Heart left ventricle (tissue), 13 donors: ENCODE data around the gene NXPE4.

Source experiments
- POLR2A ChIP-seq, 2 donors: fragments of 450-650 bp; IDR thresholded peaks; one replicate each; pipeline ENCODE4 v1.6.1; 2017; ENCODE audit warnings: antibody characterized with exemption in 2 of 2, mild to moderate bottlenecking in 2 of 2, moderate library complexity in 2 of 2
- TF ChIP-seq, protein P1 (sequence below), 12 donors: fragments of 200-600 bp; sonication (generic) in 4 of 12; IDR thresholded peaks; one replicate each; pipeline versions ENCODE4 v1.5.0 to v1.8.0; 2018 to 2022; ENCODE audit warnings: antibody characterized with exemption in 12 of 12, mild to moderate bottlenecking in 5 of 12
- donor health status: ischemic (EF 13 %, LVEDD 7.1; RV severe dilation, severe dysfunction).
- donor health status: DM: no; HTN: yes; CAD: no.
- donor health status: DM: no; HTN: no; CAD: no.
- donor health status: ischemic (EF 25% LVEDD 6.9; RV normal size, moderate dysfunction).
- donor health status: ischemic (EF 25% LVEDD 5.7; RV mildly dilated, moderate dysfunction).
- donor health status: ischemic (EF 35%, LVEDD 5.7; RV mildly dilated, moderate dysfunction).
- donor health status: nonischemic (EF 11% LVEDD 7.7; RV severe dilation, severe dysfunction).
- donor health status: DM: yes; HTN: yes; CAD: no.
- donor health status: PGD.
- donor health status: ischemic (EF 29% LVEDD 5.4; RV normal size, mild dysfunction).
- donor health status: nonischemic (EF 23%, LVEDD 6.1; RV moderate dilation, normal function).

DNA sequence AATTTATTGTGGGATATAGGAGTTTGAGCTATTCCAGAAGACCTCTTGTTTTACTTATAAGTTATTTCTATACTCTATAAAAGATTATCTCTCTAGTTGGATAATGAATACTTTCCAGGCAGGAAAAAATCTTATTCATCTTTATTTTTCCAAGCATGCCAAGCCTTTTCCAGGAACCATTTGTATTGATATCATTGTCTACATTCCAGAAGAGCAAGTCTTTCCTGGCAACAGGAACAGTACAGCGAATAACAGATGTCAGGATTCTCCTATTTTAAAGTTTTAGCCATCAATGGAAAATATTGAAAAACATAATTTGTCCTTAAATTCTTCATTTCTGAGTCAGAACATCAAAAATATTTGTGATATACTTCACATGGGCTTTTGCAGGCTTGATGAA lies 30.8 kb downstream of the NXPE4 start:
- TF ChIP-seq, protein P1, sequence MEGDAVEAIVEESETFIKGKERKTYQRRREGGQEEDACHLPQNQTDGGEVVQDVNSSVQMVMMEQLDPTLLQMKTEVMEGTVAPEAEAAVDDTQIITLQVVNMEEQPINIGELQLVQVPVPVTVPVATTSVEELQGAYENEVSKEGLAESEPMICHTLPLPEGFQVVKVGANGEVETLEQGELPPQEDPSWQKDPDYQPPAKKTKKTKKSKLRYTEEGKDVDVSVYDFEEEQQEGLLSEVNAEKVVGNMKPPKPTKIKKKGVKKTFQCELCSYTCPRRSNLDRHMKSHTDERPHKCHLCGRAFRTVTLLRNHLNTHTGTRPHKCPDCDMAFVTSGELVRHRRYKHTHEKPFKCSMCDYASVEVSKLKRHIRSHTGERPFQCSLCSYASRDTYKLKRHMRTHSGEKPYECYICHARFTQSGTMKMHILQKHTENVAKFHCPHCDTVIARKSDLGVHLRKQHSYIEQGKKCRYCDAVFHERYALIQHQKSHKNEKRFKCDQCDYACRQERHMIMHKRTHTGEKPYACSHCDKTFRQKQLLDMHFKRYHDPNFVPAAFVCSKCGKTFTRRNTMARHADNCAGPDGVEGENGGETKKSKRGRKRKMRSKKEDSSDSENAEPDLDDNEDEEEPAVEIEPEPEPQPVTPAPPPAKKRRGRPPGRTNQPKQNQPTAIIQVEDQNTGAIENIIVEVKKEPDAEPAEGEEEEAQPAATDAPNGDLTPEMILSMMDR (IDR thresholded peaks at IDR 0.05): no peak
- no peak for TF ChIP-seq POLR2A (IDR thresholded peaks at IDR 0.05)
